OCI-LY3 (cell line): ENCODE measurements around the gene RTTN.

Source experiments
- H2AFZ ChIP-seq: fragments of 200-600, 300-600 bp; shearing (Covaris generic); 2 replicates; pipeline ENCODE4 v1.6.0; 2014; ENCODE audit warnings: antibody characterized with exemption, low read depth, low read length
- H3K27ac ChIP-seq: fragments of 200-600, 300-600 bp; sonication (generic); 2 replicates; pipeline ENCODE4 v1.5.1; 2014; ENCODE audit warnings: mild to moderate bottlenecking, low read length, moderate library complexity, mixed read lengths
- H3K27me3 ChIP-seq: fragments of 200-600, 300-600 bp; sonication (generic); 2 replicates; pipeline ENCODE4 v1.6.1; 2014; ENCODE audit warnings: low read depth, low read length, mixed read lengths
- H3K36me3 ChIP-seq: fragments of 200-600, 300-600 bp; sonication (generic); replicated peaks from 2 replicates; pipeline ENCODE3; 2014; ENCODE audit warnings: low read depth, low read length, mixed read lengths
- H3K4me1 ChIP-seq: fragments of 300-600, 200-600 bp; sonication (generic); 2 replicates; pipeline ENCODE4 v1.6.1; 2014; ENCODE audit warnings: low read length, mixed read lengths
- H3K4me2 ChIP-seq: fragments of 200-600, 300-600 bp; sonication (generic); 2 replicates; pipeline ENCODE4 v1.6.1; 2014; ENCODE audit warnings: low read length, mixed read lengths
- H3K4me3 ChIP-seq: fragments of 300-600, 200-600 bp; sonication (generic); 2 replicates; pipeline ENCODE4 v1.5.1; 2014; ENCODE audit warnings: antibody characterized with exemption, mild to moderate bottlenecking, low read length, moderate library complexity
- H3K79me2 ChIP-seq: fragments of 300-600, 200-600 bp; shearing (Covaris generic); 2 replicates; pipeline ENCODE4 v1.6.1; 2014; ENCODE audit warnings: mild to moderate bottlenecking, low read length, mixed read lengths
- H3K9ac ChIP-seq: fragments of 300-600, 200-600 bp; shearing (Covaris generic); 2 replicates; pipeline ENCODE4 v1.6.0; 2014; ENCODE audit warnings: mild to moderate bottlenecking, low read length, moderate library complexity
- H3K9me3 ChIP-seq: fragments of 200-600, 300-600 bp; shearing (Covaris generic); 2 replicates; pipeline ENCODE4 v1.6.1; 2014; ENCODE audit warnings: low read length, mixed read lengths; ENCODE audit not compliant: insufficient read depth
- H4K20me1 ChIP-seq: fragments of 200-600, 300-600 bp; sonication (generic); 2 replicates; pipeline ENCODE4 v1.6.1; 2016; ENCODE audit warnings: low read length, mixed read lengths; ENCODE audit not compliant: insufficient read depth
- CTCF ChIP-seq: fragments of 200-600, 300-600 bp; sonication (generic); IDR thresholded peaks from 2 replicates; pipeline ENCODE4 v1.5.1; 2014; ENCODE audit warnings: antibody characterized with exemption, low read length, low read depth
- EZH2phosphoT487 ChIP-seq: fragments of 200-600 bp; shearing (Covaris generic); IDR thresholded peaks from 2 replicates; pipeline ENCODE4 v1.6.1; 2018; ENCODE audit warnings: antibody characterized with exemption, mixed run types, low read depth

Gene RTTN

GRCh38 chr18:69961718-69962117 is 243.8 kb downstream of the RTTN start:
- TF ChIP-seq CTCF (no peak), EZH2phosphoT487 (no peak)
- no peaks in the 10 kb centered on the region for H3K9me3 ChIP-seq
- H3K4me3 ChIP-seq: no peak overlapping the region
- no peak overlapping the region for H3K9ac ChIP-seq
- no peaks in the 10 kb centered on the region for H4K20me1 ChIP-seq
- peaks cover 32% of the 10 kb centered on the region for H3K4me1 ChIP-seq
- no peak overlapping the region for H3K4me2 ChIP-seq
- H3K27me3 ChIP-seq: no peaks in the 10 kb centered on the region
- H2AFZ ChIP-seq: no peak overlapping the region
- no peaks in the 10 kb centered on the region for H3K79me2 ChIP-seq
- H3K36me3 ChIP-seq: peaks cover 4% of the 10 kb centered on the region
- H3K27ac ChIP-seq: no peak overlapping the region

- Histone ChIP-seq H3K4me3 (peak overlapping the region; percentile 47; the same call in 1 of the 2 replicates), H4K20me1 (no peaks in the 10 kb centered on the region), H3K36me3 (peaks cover 8% of the 10 kb centered on the region), H3K79me2 (no peaks in the 10 kb centered on the region), H3K27me3 (no peaks in the 10 kb centered on the region), H3K9me3 (no peaks in the 10 kb centered on the region), H3K27ac (peak overlapping the region; percentile 85), H3K4me2 (peak overlapping the region; percentile 76), H2AFZ (no peak overlapping the region), H3K4me1 (peaks cover 58% of the 10 kb centered on the region), H3K9ac (peak overlapping the region; percentile 65)
- TF ChIP-seq CTCF (no peak), EZH2phosphoT487 (no peak)
These were observed 247.1 kb downstream of the RTTN start for GRCh38 chr18:69958422-69958821.

GRCh38 chr18:69957747-69958146 is 247.7 kb downstream of the RTTN start:
- peaks cover 4% of the 10 kb centered on the region; the same call in 1 of the 2 replicates for H3K9me3 ChIP-seq
- H2AFZ ChIP-seq: no peak overlapping the region
- H3K4me1 ChIP-seq: peaks cover 58% of the 10 kb centered on the region
- TF ChIP-seq CTCF (no peak), EZH2phosphoT487 (no peak)
- peaks cover 15% of the 10 kb centered on the region for H3K36me3 ChIP-seq
- H3K27me3 ChIP-seq: no peaks in the 10 kb centered on the region
- peak overlapping the region; percentile 65; the same call in 1 of the 2 replicates for H3K9ac ChIP-seq
- peak overlapping the region; percentile 76 for H3K4me2 ChIP-seq
- H4K20me1 ChIP-seq: no peaks in the 10 kb centered on the region
- peak overlapping the region; percentile 85 for H3K27ac ChIP-seq
- no peak overlapping the region for H3K4me3 ChIP-seq
- no peaks in the 10 kb centered on the region for H3K79me2 ChIP-seq

- Histone ChIP-seq H3K9ac (peak overlapping the region; percentile 58), H3K9me3 (peaks cover 4% of the 10 kb centered on the region; the same call in 1 of the 2 replicates), H3K79me2 (no peaks in the 10 kb centered on the region), H3K4me2 (peak overlapping the region; percentile 76), H4K20me1 (no peaks in the 10 kb centered on the region), H3K4me1 (peaks cover 58% of the 10 kb centered on the region), H3K4me3 (peak overlapping the region; percentile 67), H3K27me3 (no peaks in the 10 kb centered on the region), H2AFZ (peak overlapping the region; percentile 1; the same call in 1 of the 2 replicates), H3K27ac (peak overlapping the region; percentile 85), H3K36me3 (peaks cover 23% of the 10 kb centered on the region)
- no peak for TF ChIP-seq EZH2phosphoT487
- no peak for TF ChIP-seq CTCF
These were observed 248.5 kb downstream of the RTTN start for GRCh38 chr18:69956665-69957620.
